GM19463 (cell line): ENCODE measurements around the gene ACAA2.
A peak's percentile ranks its signal among the peaks of the same experiment; 100 is the strongest.
"Not testable (repeated sequence)": the region's sequence is repeated elsewhere in the genome, so short reads cannot be mapped to it uniquely, and the experiment has no call there.

ENCODE experiments used
- ATAC-seq: cut with Tn5 transposase; IDR thresholded peaks from one replicate; pipeline ENCODE4 v1.9.1; 2021; ENCODE audit warnings: mild to moderate bottlenecking, moderate library complexity; ENCODE audit not compliant: unreplicated experiment

The ACAA2 gene

GRCh38 chr18:49813069-49813318, 339 bp downstream of the ACAA2 start:
- ATAC-seq, result no peak

- no peak for ATAC-seq
Measured at GRCh38 chr18:49812286-49813068, 856 bp downstream of the ACAA2 start.

GRCh38 chr18:49811151-49811938, 2.0 kb downstream of the ACAA2 start:
- no peak for ATAC-seq

- ATAC-seq, result not testable (repeated sequence)
Measured at GRCh38 chr18:49808553-49809191, 4.7 kb downstream of the ACAA2 start.

DNA sequence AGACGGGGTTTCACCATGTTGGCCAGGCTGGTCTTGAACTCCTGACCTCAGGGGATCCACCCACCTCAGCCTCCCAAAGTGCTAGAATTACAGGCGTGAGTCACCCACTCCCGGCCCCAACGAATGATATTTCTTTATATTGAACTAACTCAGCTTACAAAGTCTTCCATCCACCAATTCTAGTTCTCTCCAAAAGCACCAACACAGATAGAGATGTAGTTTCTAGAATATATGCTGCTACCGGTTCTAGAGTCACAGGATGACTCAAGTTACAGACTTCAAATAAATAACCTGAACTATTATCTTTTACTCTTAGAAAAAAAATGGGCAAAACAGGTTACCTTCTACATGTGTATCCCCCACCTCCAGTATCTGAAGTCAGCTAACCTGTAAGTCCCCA, 9.2 kb downstream of the ACAA2 start:
- no peak for ATAC-seq

GRCh38 chr18:49802623-49803022, 10.7 kb downstream of the ACAA2 start:
- ATAC-seq, result no peak

GRCh38 chr18:49800491-49800890, 12.8 kb downstream of the ACAA2 start:
- not testable (repeated sequence) for ATAC-seq

- ATAC-seq, result not testable (repeated sequence)
Measured at GRCh38 chr18:49799806-49800205, 13.5 kb downstream of the ACAA2 start.

GRCh38 chr18:49798001-49798400, 15.3 kb downstream of the ACAA2 start:
- ATAC-seq, result no peak

GRCh38 chr18:49795612-49796552, 17.5 kb downstream of the ACAA2 start:
- ATAC-seq, result no peak

- ATAC-seq, result no peak
Measured at GRCh38 chr18:49794743-49795142, 18.6 kb downstream of the ACAA2 start.

DNA sequence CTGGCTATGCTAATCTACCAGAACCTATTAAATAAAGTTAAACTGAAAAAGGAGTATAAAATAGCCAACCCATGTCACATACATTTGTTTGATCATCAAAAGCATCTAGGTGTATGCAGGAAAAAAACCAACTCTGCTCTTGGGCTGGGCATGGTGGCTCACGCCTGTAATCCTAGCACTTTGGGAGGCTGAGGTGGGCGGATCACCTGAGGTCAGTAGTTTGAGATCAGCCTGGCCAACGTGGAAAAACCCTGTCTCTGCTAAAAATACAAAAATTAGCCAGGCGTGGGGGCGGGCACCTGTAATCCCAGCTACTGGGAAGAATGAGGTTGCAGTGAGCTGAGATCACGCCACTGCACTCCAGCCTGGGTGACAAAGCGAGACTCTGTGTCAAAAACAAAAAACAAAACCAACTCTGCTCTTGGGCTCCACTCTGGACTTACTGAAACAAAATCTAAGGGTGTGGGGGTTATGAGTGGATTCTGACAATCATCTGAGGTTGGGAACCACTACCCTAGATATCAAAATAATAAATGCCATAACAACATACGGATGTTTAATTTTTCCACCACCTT, 23.7 kb downstream of the ACAA2 start:
- ATAC-seq, result not testable (repeated sequence)

DNA sequence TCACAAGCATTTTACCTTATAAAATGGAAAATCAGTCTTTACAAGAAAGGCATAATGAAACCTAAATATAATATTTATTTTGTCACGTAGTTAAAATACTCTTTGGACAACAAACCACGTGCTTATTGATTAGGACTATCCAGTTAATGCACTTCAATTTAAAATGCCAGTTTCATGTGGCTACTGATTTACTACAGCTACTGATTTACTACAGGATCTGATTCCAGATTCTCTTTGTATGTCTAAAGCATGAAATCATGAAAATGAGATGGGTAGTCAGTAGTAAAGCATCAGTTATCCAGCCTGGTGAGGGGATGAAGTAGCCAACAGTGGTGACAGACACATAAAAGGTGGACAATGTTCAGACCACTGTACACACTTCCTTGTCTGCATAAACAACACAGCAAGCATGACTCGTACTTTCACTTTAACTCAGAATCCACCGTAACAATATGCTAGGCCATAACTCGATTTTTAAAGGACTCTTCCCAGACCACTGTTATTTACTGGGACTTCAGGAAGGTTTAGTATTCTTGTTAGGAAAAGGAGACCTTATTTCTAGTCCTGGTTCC, 24.9 kb downstream of the ACAA2 start:
- peak; percentile 73 for ATAC-seq

DNA sequence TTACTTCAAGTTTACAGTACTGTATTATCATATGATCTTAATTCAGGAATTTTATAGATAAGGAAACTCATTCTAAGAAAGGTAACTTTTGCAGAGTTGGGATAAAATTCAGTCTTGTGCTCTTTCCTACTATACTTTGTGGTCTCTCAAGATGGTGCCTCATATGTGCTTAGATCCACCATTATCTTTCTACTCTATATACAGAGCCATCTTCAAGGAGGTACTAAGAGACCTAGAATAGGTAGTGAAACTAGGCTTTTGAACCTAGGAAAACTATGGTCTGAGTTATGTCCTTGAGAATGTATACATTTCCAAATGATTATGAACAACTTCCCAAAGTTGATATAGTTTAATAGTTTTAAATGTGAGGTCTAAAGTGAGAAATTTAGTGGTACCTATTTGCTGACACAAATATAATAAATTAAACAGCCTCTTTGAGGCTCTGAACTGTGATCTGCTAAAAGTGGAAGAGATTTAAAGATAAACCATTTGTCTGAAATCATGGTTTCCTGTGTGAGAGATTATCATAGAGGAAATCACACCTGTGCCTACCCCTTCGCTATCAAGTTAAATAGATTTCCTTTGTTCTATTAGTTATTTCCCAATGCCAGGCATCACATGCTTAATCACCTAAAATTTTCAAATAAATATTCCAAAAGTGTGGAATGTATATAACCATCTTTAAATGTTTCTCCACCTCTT, 27.2 kb downstream of the ACAA2 start:
- no peak for ATAC-seq

GRCh38 chr18:49784427-49785185, 28.7 kb downstream of the ACAA2 start:
- ATAC-seq, result no peak

DNA sequence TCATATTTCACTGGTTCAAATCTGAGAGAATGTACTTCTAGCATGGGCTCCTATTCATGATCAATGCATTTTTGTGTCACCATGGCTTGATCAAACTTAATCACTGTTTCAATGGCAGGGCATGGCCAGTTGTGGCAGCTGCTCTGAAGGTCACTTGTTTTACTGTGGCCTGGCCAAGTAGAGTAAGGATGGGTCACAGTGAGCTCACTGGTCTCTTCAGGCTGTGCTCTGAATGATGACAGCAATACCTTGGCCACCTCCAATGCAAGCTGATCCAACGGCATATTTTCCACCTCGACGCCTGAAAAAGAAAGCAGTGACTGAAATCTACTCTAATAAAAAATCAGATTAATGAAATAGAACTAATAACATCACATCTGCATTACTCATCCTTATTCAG, 29.7 kb downstream of the ACAA2 start:
- ATAC-seq, result not testable (repeated sequence)

- ATAC-seq, result no peak
Measured at GRCh38 chr18:49778826-49779465, 34.4 kb downstream of the ACAA2 start.

- no peak for ATAC-seq
Measured at GRCh38 chr18:49769047-49769728, 44.1 kb downstream of the ACAA2 start.
